Stimulated activated memory B cell treated with anti-CD40 and anti-IgM and Interleukin-4, amounts not matched to agents 10 μg/mL and 1 μg/mL and 100 μg/mL, for 72 hours (primary cell): ENCODE results near the gene SEC24C.
A peak's percentile ranks its signal among the peaks of the same experiment; 100 is the strongest.
"Not testable (repeated sequence)": the region's sequence is repeated elsewhere in the genome, so short reads cannot be mapped to it uniquely, and the experiment has no call there.

ENCODE experiments used
- ATAC-seq: fragments of 150-1000 bp; cut with Tn5 transposase; 2 replicates; pipeline ENCODE4 v1.10.0; 2021
- H3K27ac Mint-ChIP-seq: one replicate; pipeline ENCODE4 v1.8.0; 2022; ENCODE audit warnings: mild to moderate bottlenecking, mixed read lengths
- H3K27me3 Mint-ChIP-seq: one replicate; pipeline ENCODE4 v1.8.0; 2022; ENCODE audit warnings: mixed read lengths
- H3K36me3 Mint-ChIP-seq: one replicate; pipeline ENCODE4 v1.8.0; 2022; ENCODE audit warnings: mixed read lengths
- H3K4me1 Mint-ChIP-seq: one replicate; pipeline ENCODE4 v1.8.0; 2022; ENCODE audit warnings: mixed read lengths
- H3K4me3 Mint-ChIP-seq: one replicate; pipeline ENCODE4 v1.8.0; 2022; ENCODE audit warnings: mild to moderate bottlenecking, moderate library complexity, mixed read lengths
- H3K9me3 Mint-ChIP-seq: one replicate; pipeline ENCODE4 v1.8.0; 2022; ENCODE audit warnings: mixed read lengths

SEC24C gene

GRCh38 chr10:73720561-73720960, 23.6 kb upstream of the SEC24C start:
- not testable (repeated sequence) for H3K27me3 Mint-ChIP-seq, ATAC-seq, H3K9me3 Mint-ChIP-seq, H3K4me3 Mint-ChIP-seq, H3K27ac Mint-ChIP-seq
- Mint-ChIP-seq H3K4me1 (peaks cover 14% of the 10 kb centered on the region), H3K36me3 (peaks cover 46% of the 10 kb centered on the region)

GRCh38 chr10:73723516-73723915, 20.7 kb upstream of the SEC24C start:
- Mint-ChIP-seq H3K36me3 (peaks cover 30% of the 10 kb centered on the region), H3K9me3 (no peaks in the 10 kb centered on the region), H3K4me3 (no peak overlapping the region), H3K27ac (no peak overlapping the region), H3K4me1 (no peaks in the 10 kb centered on the region), H3K27me3 (no peaks in the 10 kb centered on the region)
- no peak for ATAC-seq

DNA sequence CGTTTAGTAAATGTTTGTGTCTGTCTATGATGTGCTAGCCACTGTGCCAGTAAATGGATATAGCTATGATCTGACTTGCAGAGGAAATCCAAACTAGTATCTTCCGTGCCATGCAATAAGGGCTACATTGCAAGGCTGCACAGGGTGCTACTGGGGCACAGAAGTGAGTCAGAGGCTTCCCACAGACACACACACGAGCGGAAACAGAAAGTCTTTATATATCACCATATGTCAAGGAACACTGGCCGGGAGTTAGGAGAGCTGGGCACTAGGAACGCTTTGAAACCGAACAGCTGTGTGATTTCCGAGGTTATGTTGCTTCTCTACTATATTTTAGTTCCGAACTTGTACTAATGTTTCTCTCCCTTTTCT, 14.4 kb upstream of the SEC24C start:
- H3K27ac Mint-ChIP-seq, result peak overlapping the region; percentile 90
- not testable (repeated sequence) for H3K9me3 Mint-ChIP-seq, H3K27me3 Mint-ChIP-seq, H3K4me1 Mint-ChIP-seq, H3K36me3 Mint-ChIP-seq
- ATAC-seq, result peak; percentile 46
- H3K4me3 Mint-ChIP-seq, result peak overlapping the region; percentile 88

- H3K4me3 Mint-ChIP-seq, result peak overlapping the region; percentile 88
- H3K9me3 Mint-ChIP-seq, result no peaks in the 10 kb centered on the region
- H3K27ac Mint-ChIP-seq, result peak overlapping the region; percentile 90
- ATAC-seq, result peak; percentile 95
- H3K27me3 Mint-ChIP-seq, result no peaks in the 10 kb centered on the region
- H3K36me3 Mint-ChIP-seq, result peaks cover 6% of the 10 kb centered on the region
- peaks cover 5% of the 10 kb centered on the region for H3K4me1 Mint-ChIP-seq
Observed at GRCh38 chr10:73730153-73730906, 13.8 kb upstream of the SEC24C start.

DNA sequence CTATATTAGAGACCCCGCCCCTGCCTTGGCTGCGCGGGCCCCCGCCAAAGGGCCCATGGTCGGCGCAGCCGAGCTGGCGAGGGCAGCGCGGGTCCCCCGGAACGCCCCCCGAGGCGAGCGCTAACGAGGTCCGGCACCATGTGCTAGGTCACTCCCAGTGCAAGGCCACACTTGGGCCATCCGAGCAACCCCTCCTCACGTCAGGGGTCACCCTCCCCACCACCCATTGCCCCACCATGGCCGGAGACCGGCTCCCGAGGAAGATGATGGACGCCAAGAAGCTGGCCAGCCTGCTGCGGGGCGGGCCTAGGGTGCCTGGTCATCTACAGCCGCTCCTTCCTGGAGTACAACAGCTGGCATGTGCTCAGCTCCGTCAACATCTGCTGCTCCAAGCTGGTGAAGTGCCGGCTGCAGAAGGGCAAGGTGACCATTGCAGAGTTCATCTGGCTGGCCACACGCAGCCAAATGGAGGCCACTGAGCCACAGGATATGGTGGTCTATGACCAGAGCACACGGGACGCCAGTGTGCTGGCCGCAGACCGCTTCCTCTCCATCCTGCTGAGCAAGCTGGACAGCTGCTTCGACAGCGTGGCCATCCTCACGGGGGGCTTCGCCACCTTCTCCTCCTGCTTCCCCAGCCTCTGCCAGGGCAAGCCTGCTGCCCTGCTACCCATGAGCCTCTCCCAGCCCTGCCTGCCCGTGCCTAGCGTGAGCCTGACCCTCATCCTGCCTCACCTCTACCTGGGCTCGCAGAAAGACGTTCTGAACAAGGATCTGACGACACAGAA, 12.4 kb upstream of the SEC24C start:
- Mint-ChIP-seq H3K9me3 (no peaks in the 10 kb centered on the region), H3K4me3 (peak overlapping the region; percentile 47), H3K27ac (peak overlapping the region; percentile 90), H3K36me3 (no peaks in the 10 kb centered on the region), H3K27me3 (no peaks in the 10 kb centered on the region), H3K4me1 (peaks cover 5% of the 10 kb centered on the region)
- ATAC-seq, result no peak

GRCh38 chr10:73732426-73732825, 11.7 kb upstream of the SEC24C start:
- no peak overlapping the region for H3K27ac Mint-ChIP-seq
- H3K27me3 Mint-ChIP-seq, result no peaks in the 10 kb centered on the region
- H3K36me3 Mint-ChIP-seq, result no peaks in the 10 kb centered on the region
- H3K4me3 Mint-ChIP-seq, result peak overlapping the region; percentile 47
- no peak for ATAC-seq
- peaks cover 5% of the 10 kb centered on the region for H3K4me1 Mint-ChIP-seq
- no peaks in the 10 kb centered on the region for H3K9me3 Mint-ChIP-seq

DNA sequence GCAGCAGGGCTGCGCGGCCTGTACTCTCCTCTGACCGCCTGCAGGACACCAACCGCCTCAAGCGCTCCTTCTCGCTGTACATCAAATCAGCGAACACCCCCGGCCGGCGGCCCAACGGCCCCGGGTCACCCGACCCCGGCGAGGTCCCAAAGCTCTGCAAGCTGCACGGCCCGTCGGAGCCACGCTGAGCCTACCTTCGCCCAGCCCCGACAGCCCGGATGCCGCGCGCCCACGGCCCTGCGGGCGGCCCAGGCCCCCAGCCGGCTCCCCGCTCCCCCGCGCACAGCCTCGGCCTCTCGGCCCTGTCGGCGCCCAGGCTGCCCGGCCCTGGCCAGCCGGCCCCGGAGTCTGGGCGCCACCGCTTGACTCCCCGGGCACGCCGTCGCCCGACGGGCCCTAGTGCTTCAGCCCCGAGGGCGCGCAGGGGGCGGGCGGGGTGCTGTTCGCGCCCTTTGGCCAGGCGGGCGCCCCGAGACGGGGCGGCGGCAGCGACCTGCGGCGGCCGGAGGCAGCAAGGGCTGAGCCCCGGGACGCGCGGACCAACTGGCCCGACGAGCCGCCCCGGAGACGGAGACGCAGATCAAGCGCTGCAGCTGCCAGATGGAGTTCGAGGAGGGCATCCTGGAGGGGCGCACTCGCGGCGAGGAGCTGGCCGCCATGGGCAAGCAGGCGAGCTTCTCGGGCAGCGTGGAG, 11.1 kb upstream of the SEC24C start:
- Mint-ChIP-seq H3K27me3 (no peaks in the 10 kb centered on the region), H3K9me3 (no peaks in the 10 kb centered on the region), H3K27ac (no peak overlapping the region), H3K4me1 (peaks cover 5% of the 10 kb centered on the region), H3K36me3 (no peaks in the 10 kb centered on the region), H3K4me3 (no peak overlapping the region)
- peak; percentile 22 for ATAC-seq

DNA sequence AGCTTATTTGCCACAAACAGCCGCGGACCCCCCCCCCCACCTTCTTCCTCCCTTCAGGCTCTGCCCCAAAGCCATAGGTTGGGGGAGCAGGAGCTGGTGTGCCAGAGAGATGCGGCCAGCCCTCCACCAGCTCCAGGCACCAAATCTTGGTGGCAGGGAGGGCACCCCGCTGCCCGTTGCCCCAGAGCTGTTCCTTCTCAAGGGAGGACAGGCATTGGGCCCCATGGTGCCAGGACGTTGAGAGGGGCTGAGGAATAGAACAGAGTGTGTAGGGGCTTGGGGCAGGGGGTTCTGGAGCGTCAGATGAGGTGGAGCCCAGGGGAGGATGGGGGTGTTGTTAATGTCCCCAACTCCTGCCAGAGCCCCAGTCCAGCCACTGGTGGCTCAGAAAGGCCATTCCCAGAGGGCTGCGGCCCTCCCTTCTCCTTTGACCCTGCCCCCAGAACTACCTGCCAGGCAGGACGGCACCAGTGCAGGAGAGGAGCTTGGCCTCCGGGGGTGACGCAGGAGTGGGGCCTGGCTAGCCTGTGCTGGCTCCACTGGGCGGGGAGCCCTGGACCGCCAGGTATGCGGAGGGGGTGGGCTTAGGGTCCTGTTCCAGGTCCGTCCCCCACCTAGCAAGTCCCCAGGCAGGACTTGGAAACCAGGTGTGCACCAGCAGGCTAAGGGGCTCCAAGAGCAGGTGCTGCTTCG, 10.0 kb upstream of the SEC24C start:
- no peak for ATAC-seq
- Mint-ChIP-seq H3K27ac (no peak overlapping the region), H3K27me3 (no peaks in the 10 kb centered on the region), H3K9me3 (no peaks in the 10 kb centered on the region), H3K4me1 (peaks cover 5% of the 10 kb centered on the region), H3K36me3 (no peaks in the 10 kb centered on the region), H3K4me3 (no peak overlapping the region)

- Mint-ChIP-seq H3K9me3 (no peaks in the 10 kb centered on the region), H3K27me3 (no peaks in the 10 kb centered on the region), H3K4me1 (peaks cover 5% of the 10 kb centered on the region)
Observed at GRCh38 chr10:73734796-73735305, 9.3 kb upstream of the SEC24C start.

DNA sequence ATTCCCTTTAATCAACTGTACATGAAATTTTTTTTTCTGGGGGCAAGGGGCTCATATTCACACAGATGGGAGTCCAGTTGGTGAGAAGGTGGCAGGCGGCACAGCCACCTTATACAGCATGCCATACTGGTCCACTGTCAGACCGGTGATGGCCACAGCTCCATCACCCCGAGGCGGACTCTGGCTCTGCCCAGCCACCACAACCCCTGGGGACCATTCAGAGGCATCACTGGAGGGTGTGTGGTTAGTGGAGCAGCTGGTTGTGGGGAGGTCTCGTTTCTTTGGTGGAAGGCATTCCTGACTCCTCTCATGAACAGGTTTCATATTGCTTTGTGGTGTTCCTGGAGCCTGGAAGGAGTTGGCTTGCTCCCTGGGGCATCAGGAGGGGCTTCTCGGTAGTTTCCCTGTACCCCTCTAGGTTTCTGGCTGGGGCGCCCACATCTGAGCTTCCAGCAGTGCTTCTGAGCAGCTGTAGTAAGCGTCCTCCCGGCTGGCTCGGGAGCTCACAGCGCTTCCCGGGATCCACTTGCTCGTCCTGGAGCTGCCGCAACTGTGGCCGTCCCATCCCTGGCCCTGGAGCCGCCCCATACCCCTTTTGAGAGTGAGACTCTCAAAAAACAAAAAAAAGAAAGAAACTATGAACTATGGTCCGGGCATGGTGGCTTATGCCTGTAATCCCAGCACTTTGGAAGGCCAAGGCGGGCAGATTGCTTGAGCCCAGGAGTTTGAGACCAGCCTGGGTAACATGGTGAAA, 3.5 kb upstream of the SEC24C start:
- not testable (repeated sequence) for H3K27me3 Mint-ChIP-seq, H3K4me3 Mint-ChIP-seq, ATAC-seq, H3K27ac Mint-ChIP-seq, H3K9me3 Mint-ChIP-seq, H3K36me3 Mint-ChIP-seq
- peaks cover 18% of the 10 kb centered on the region for H3K4me1 Mint-ChIP-seq

More at GRCh38 chr10:73734796-73735305, 9.3 kb upstream of the SEC24C start:
- Mint-ChIP-seq H3K4me3 (no peak overlapping the region), H3K36me3 (no peaks in the 10 kb centered on the region), H3K27ac (no peak overlapping the region)
- no peak for ATAC-seq

GRCh38 chr10:73742454-73742734, 1.8 kb upstream of the SEC24C start:
- no peaks in the 10 kb centered on the region for H3K9me3 Mint-ChIP-seq
- H3K27ac Mint-ChIP-seq, result peak overlapping the region; percentile 98
- no peak overlapping the region for H3K4me3 Mint-ChIP-seq

DNA sequence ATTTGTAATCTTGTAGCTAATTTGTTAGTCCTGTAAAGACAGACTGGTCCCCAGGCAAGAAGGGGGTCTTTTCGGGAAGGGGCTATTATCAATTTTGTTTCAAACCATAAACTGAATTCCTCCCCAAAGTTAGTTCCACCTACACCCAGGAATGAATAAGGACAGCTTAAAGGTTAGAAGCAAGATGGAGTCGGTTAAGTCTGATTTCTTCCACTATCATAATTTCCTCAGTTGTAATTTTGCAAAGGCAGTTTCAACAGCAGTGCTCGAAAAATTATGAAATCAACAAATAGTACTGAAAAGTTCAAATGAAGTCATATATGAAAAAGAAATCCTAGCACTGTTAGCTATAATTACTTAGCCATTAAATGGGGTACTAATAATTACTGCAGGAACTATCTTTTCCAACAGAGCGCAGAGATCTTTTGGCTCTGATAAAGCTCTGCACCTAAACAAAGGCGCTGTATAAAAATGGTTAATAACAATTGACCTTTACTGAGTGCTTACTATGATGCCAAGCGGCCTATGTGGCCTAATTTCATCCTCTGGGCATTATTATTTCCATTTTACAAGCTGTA, 756 bp upstream of the SEC24C start:
- Mint-ChIP-seq H3K4me1 (peaks cover 28% of the 10 kb centered on the region), H3K27ac (peak overlapping the region; percentile 98), H3K9me3 (no peaks in the 10 kb centered on the region), H3K4me3 (peak overlapping the region; percentile 98), H3K36me3 (no peaks in the 10 kb centered on the region), H3K27me3 (no peaks in the 10 kb centered on the region)
- no peak for ATAC-seq

More at GRCh38 chr10:73742454-73742734, 1.8 kb upstream of the SEC24C start:
- H3K4me1 Mint-ChIP-seq, result peaks cover 28% of the 10 kb centered on the region
- H3K27me3 Mint-ChIP-seq, result no peaks in the 10 kb centered on the region
- ATAC-seq, result no peak
- H3K36me3 Mint-ChIP-seq, result no peaks in the 10 kb centered on the region

- Mint-ChIP-seq H3K36me3 (peaks cover 9% of the 10 kb centered on the region), H3K27me3 (no peaks in the 10 kb centered on the region), H3K4me3 (peak overlapping the region; percentile 98), H3K27ac (peak overlapping the region; percentile 98), H3K4me1 (peaks cover 38% of the 10 kb centered on the region), H3K9me3 (no peaks in the 10 kb centered on the region)
- ATAC-seq, result peak; percentile 60
Observed at GRCh38 chr10:73744664-73744975, 448 bp downstream of the SEC24C start.

DNA sequence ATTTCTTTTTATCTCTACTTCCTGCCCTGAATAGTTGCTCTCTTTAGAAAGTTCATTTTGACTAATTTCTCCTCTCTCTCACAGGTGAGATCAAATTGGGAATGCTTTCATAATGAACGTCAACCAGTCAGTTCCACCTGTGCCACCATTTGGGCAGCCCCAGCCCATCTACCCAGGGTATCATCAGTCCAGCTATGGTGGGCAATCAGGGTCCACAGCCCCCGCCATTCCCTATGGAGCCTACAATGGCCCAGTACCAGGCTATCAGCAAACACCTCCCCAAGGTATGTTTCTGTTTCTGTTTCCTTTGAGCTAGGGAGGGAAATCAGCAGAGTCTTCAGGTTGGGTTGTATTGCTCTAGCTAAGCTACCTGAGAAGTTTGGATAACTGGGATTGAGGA, 2.5 kb downstream of the SEC24C start:
- H3K27me3 Mint-ChIP-seq, result no peaks in the 10 kb centered on the region
- peaks cover 56% of the 10 kb centered on the region for H3K4me1 Mint-ChIP-seq
- H3K27ac Mint-ChIP-seq, result no peak overlapping the region
- no peak for ATAC-seq
- H3K4me3 Mint-ChIP-seq, result no peak overlapping the region
- no peaks in the 10 kb centered on the region for H3K9me3 Mint-ChIP-seq
- peaks cover 26% of the 10 kb centered on the region for H3K36me3 Mint-ChIP-seq
